HEK293 (cell line): Measurements from ENCODE around the gene GSAP.

Source experiments
- CTCF ChIA-PET: fragments of 350-600 bp; formaldehyde crosslinking; extraction: SDS; loops from one replicate; lab custom pipeline; 2021; ENCODE audit warnings: antibody characterized with exemption; lab: Yijun Ruan, JAX
- POLR2A ChIA-PET: fragments of 300-600 bp; formaldehyde crosslinking; extraction: SDS; loops from one replicate; lab custom pipeline; 2020; ENCODE audit warnings: antibody characterized with exemption, inconsistent platforms; lab: Yijun Ruan, JAX
- H3K27ac ChIP-seq: fragments of 200-500 bp; sonication (Bioruptor generic); 2 replicates; pipeline ENCODE4 v1.5.1; 2014; ENCODE audit warnings: low read depth, low read length, control low read depth, inconsistent platforms; ENCODE audit errors: extremely low read depth
- H3K36me3 ChIP-seq, 2 experiments: fragments of 200-500 bp in 1 of 2; sonication (Bioruptor generic) in 1 of 2; 1 replicate in 1 of 2; 2 replicates in 1 of 2; pipeline ENCODE4 v1.5.1; 2014 to 2017; ENCODE audit warnings: inconsistent platforms in 2 of 2, low read length in 2 of 2; ENCODE audit not compliant: control insufficient read depth in 2 of 2, insufficient read depth in 1 of 2
- H3K4me1 ChIP-seq: fragments of 200-500 bp; sonication (Bioruptor generic); 2 replicates; pipeline ENCODE4 v1.5.1; 2014; ENCODE audit warnings: mild to moderate bottlenecking, low read length, inconsistent platforms; ENCODE audit not compliant: control insufficient read depth, insufficient read depth
- H3K4me3 ChIP-seq: 2 replicates; pipeline ENCODE4 v1.5.1; 2011; ENCODE audit warnings: low read depth, mild to moderate bottlenecking, control low read depth, low read length, moderate library complexity
- H3K9me3 ChIP-seq: fragments of 200-500 bp; sonication (Bioruptor generic); 2 replicates; pipeline ENCODE4 v1.5.1; 2014; ENCODE audit warnings: low read depth, low read length, inconsistent platforms; ENCODE audit not compliant: control insufficient read depth, insufficient read depth
- GFI1B ChIP-seq: fragments of 450-650 bp; formaldehyde crosslinking; IDR thresholded peaks from 2 replicates; pipeline ENCODE4 v1.5.1; 2016; ENCODE audit warnings: missing biosample characterization, missing genetic modification characterization
- KLF1 ChIP-seq: fragments of 450-650 bp; formaldehyde crosslinking; IDR thresholded peaks from 2 replicates; pipeline ENCODE4 v1.5.1; 2016; ENCODE audit warnings: missing biosample characterization, missing genetic modification characterization
- PRDM1 ChIP-seq: fragments of 450-650 bp; formaldehyde crosslinking; IDR thresholded peaks from 2 replicates; pipeline ENCODE4; 2016; ENCODE audit warnings: missing biosample characterization, missing genetic modification characterization
- ZFP41 ChIP-seq: fragments of 450-650 bp; formaldehyde crosslinking; IDR thresholded peaks from 2 replicates; pipeline ENCODE4 v1.5.1; 2016; ENCODE audit warnings: missing biosample characterization, missing genetic modification characterization, borderline replicate concordance
- ZIC2 ChIP-seq: fragments of 450-650 bp; formaldehyde crosslinking; IDR thresholded peaks from 2 replicates; pipeline ENCODE4 v1.5.1; 2016; ENCODE audit warnings: missing biosample characterization, missing genetic modification characterization
- ZNF133 ChIP-seq: fragments of 450-650 bp; formaldehyde crosslinking; IDR thresholded peaks from 2 replicates; pipeline ENCODE4 v1.5.1; 2016; ENCODE audit warnings: missing biosample characterization, missing genetic modification characterization
- ZNF184 ChIP-seq: fragments of 450-650 bp; IDR thresholded peaks from 2 replicates; pipeline ENCODE4 v1.5.1; 2018; ENCODE audit warnings: missing biosample characterization, mild to moderate bottlenecking, missing genetic modification characterization
- ZNF223 ChIP-seq: fragments of 450-650 bp; formaldehyde crosslinking; IDR thresholded peaks from 2 replicates; pipeline ENCODE4 v1.5.1; 2016; ENCODE audit warnings: missing biosample characterization, missing genetic modification characterization
- ZNF239 ChIP-seq: fragments of 450-650 bp; formaldehyde crosslinking; IDR thresholded peaks from 2 replicates; pipeline ENCODE4 v1.5.1; 2016; ENCODE audit warnings: missing biosample characterization, missing genetic modification characterization
- ZNF266 ChIP-seq: fragments of 450-650 bp; formaldehyde crosslinking; IDR thresholded peaks from 2 replicates; pipeline ENCODE4 v1.5.1; 2016; ENCODE audit warnings: missing biosample characterization, missing genetic modification characterization, low read depth
- ZNF335 ChIP-seq: fragments of 450-650 bp; formaldehyde crosslinking; conservative IDR thresholded peaks from 2 replicates; pipeline ENCODE4 v1.5.1; 2016; ENCODE audit warnings: missing biosample characterization, missing genetic modification characterization
- ZNF341 ChIP-seq: fragments of 450-650 bp; formaldehyde crosslinking; IDR thresholded peaks from 2 replicates; pipeline ENCODE4; 2016; ENCODE audit warnings: low read depth, missing biosample characterization, missing genetic modification characterization
- ZNF354C ChIP-seq: fragments of 450-650 bp; formaldehyde crosslinking; IDR thresholded peaks from 2 replicates; pipeline ENCODE4 v1.5.1; 2016; ENCODE audit warnings: missing biosample characterization, missing genetic modification characterization, low read depth, borderline replicate concordance
- ZNF37A ChIP-seq: fragments of 450-650 bp; IDR thresholded peaks from 2 replicates; pipeline ENCODE4 v1.5.1; 2018; ENCODE audit warnings: missing biosample characterization, missing genetic modification characterization
- ZNF426 ChIP-seq: fragments of 450-650 bp; formaldehyde crosslinking; IDR thresholded peaks from 2 replicates; pipeline ENCODE4 v1.5.1; 2017; ENCODE audit warnings: missing biosample characterization, missing genetic modification characterization, mild to moderate bottlenecking, inconsistent platforms, moderate library complexity
- ZNF555 ChIP-seq: fragments of 450-650 bp; formaldehyde crosslinking; conservative IDR thresholded peaks from 2 replicates; pipeline ENCODE4 v1.5.1; 2017; ENCODE audit warnings: missing biosample characterization, mild to moderate bottlenecking, missing genetic modification characterization, inconsistent platforms
- ZNF610 ChIP-seq: fragments of 450-650 bp; formaldehyde crosslinking; IDR thresholded peaks from 2 replicates; pipeline ENCODE4 v1.5.1; 2016; ENCODE audit warnings: missing biosample characterization, missing genetic modification characterization, borderline replicate concordance
- ZNF629 ChIP-seq: fragments of 450-650 bp; formaldehyde crosslinking; IDR thresholded peaks from 2 replicates; pipeline ENCODE4 v1.5.1; 2017; ENCODE audit warnings: missing biosample characterization, missing genetic modification characterization
- ZNF677 ChIP-seq: fragments of 450-650 bp; IDR thresholded peaks from 2 replicates; pipeline ENCODE4 v1.5.0; 2018; ENCODE audit warnings: missing biosample characterization, mild to moderate bottlenecking, missing genetic modification characterization, moderate library complexity
- ZNF701 ChIP-seq: fragments of 450-650 bp; formaldehyde crosslinking; IDR thresholded peaks from 2 replicates; pipeline ENCODE4 v1.5.1; 2016; ENCODE audit warnings: missing biosample characterization, missing genetic modification characterization
- TF ChIP-seq, protein P1 (sequence below): fragments of 450-650 bp; formaldehyde crosslinking; IDR thresholded peaks from 2 replicates; pipeline ENCODE4 v1.5.1; 2017; ENCODE audit warnings: missing biosample characterization, mild to moderate bottlenecking, missing genetic modification characterization, moderate library complexity
- TF ChIP-seq, protein P2 (sequence below): fragments of 450-650 bp; formaldehyde crosslinking; IDR thresholded peaks from 2 replicates; pipeline ENCODE4 v1.5.1; 2016; ENCODE audit warnings: missing biosample characterization, missing genetic modification characterization

The GSAP gene

GRCh38 chr7:77427996-77428603, 12.0 kb upstream of the GSAP start:
- ChIA-PET POLR2A (no interaction called here), CTCF (no interaction called here)
- no peaks in the 10 kb centered on the region for H3K36me3 ChIP-seq
- no peak overlapping the region for H3K4me3 ChIP-seq
- no peaks in the 10 kb centered on the region for H3K9me3 ChIP-seq
- TF ChIP-seq ZNF610 (tag by site-specific recombination) (no peak), ZFP41 (tag by site-specific recombination) (no peak), ZNF701 (no peak)
- TF ChIP-seq, protein P1, sequence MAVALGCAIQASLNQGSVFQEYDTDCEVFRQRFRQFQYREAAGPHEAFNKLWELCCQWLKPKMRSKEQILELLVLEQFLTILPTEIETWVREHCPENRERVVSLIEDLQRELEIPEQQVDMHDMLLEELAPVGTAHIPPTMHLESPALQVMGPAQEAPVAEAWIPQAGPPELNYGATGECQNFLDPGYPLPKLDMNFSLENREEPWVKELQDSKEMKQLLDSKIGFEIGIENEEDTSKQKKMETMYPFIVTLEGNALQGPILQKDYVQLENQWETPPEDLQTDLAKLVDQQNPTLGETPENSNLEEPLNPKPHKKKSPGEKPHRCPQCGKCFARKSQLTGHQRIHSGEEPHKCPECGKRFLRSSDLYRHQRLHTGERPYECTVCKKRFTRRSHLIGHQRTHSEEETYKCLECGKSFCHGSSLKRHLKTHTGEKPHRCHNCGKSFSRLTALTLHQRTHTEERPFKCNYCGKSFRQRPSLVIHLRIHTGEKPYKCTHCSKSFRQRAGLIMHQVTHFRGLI (tag by site-specific recombination), result no peak
- TF ChIP-seq, all 188 proteins: peak for 0
- Histone ChIP-seq H3K27ac (no peak overlapping the region), H3K4me1 (no peaks in the 10 kb centered on the region)

- H3K27ac ChIP-seq, result no peak overlapping the region
- H3K4me3 ChIP-seq, result no peak overlapping the region
- CTCF ChIA-PET, result no interaction called here
- TF ChIP-seq PRDM1 (tag by site-specific recombination) (no peak), ZNF184 (tag by site-specific recombination) (no peak), ZNF223 (tag by site-specific recombination) (no peak), KLF1 (tag by site-specific recombination) (no peak), ZIC2 (tag by site-specific recombination) (no peak), ZNF555 (no peak), ZNF426 (tag by site-specific recombination) (no peak), ZNF37A (tag by site-specific recombination) (no peak), ZNF239 (tag by site-specific recombination) (no peak), ZNF677 (no peak)
- no peaks in the 10 kb centered on the region for H3K4me1 ChIP-seq
- no peaks in the 10 kb centered on the region for H3K9me3 ChIP-seq
- H3K36me3 ChIP-seq, result no peaks in the 10 kb centered on the region
- POLR2A ChIA-PET, result no interaction called here
Measured at GRCh38 chr7:77426521-77427051, 10.4 kb upstream of the GSAP start.

- Histone ChIP-seq H3K27ac (no peak overlapping the region), H3K4me1 (no peaks in the 10 kb centered on the region), H3K9me3 (no peaks in the 10 kb centered on the region), H3K4me3 (no peak overlapping the region), H3K36me3 (no peaks in the 10 kb centered on the region)
- ChIA-PET CTCF (no interaction called here), POLR2A (no interaction called here)
- TF ChIP-seq ZNF629 (tag by site-specific recombination) (no peak), ZNF354C (tag by site-specific recombination) (no peak)
Measured at GRCh38 chr7:77426052-77426404, 9.9 kb upstream of the GSAP start.

GRCh38 chr7:77425101-77426051, 9.2 kb upstream of the GSAP start:
- H3K27ac ChIP-seq, result no peak overlapping the region
- POLR2A ChIA-PET, result no interaction called here

More at GRCh38 chr7:77425101-77426051, 9.2 kb upstream of the GSAP start:
- Histone ChIP-seq H3K9me3 (no peaks in the 10 kb centered on the region), H3K4me1 (no peaks in the 10 kb centered on the region)
- CTCF ChIA-PET, result no interaction called here
- TF ChIP-seq ZNF335 (tag by site-specific recombination), result peak; percentile 29; the same call in 1 of the 2 replicates
- peak; percentile 80 for TF ChIP-seq ZNF341 (tag by site-specific recombination)
- TF ChIP-seq ZNF701, result no peak
- no peak for TF ChIP-seq ZNF133 (tag by site-specific recombination)
- TF ChIP-seq, protein P2, sequence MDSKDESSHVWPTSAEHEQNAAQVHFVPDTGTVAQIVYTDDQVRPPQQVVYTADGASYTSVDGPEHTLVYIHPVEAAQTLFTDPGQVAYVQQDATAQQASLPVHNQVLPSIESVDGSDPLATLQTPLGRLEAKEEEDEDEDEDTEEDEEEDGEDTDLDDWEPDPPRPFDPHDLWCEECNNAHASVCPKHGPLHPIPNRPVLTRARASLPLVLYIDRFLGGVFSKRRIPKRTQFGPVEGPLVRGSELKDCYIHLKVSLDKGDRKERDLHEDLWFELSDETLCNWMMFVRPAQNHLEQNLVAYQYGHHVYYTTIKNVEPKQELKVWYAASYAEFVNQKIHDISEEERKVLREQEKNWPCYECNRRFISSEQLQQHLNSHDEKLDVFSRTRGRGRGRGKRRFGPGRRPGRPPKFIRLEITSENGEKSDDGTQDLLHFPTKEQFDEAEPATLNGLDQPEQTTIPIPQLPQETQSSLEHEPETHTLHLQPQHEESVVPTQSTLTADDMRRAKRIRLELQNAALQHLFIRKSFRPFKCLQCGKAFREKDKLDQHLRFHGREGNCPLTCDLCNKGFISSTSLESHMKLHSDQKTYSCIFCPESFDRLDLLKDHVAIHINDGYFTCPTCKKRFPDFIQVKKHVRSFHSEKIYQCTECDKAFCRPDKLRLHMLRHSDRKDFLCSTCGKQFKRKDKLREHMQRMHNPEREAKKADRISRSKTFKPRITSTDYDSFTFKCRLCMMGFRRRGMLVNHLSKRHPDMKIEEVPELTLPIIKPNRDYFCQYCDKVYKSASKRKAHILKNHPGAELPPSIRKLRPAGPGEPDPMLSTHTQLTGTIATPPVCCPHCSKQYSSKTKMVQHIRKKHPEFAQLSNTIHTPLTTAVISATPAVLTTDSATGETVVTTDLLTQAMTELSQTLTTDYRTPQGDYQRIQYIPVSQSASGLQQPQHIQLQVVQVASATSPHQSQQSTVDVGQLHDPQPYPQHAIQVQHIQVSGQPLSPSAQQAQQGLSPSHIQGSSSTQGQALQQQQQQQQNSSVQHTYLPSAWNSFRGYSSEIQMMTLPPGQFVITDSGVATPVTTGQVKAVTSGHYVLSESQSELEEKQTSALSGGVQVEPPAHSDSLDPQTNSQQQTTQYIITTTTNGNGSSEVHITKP (tag by site-specific recombination), result peak; percentile 54
- no peak for TF ChIP-seq GFI1B
- TF ChIP-seq ZNF610 (tag by site-specific recombination), result no peak
- no peak for TF ChIP-seq ZNF266 (tag by site-specific recombination)
- TF ChIP-seq, all 188 proteins: peak for 3
- no peaks in the 10 kb centered on the region for H3K36me3 ChIP-seq
- no peak overlapping the region for H3K4me3 ChIP-seq
